ENCODE data around the gene CTNND2.

CTNND2 gene

DNA sequence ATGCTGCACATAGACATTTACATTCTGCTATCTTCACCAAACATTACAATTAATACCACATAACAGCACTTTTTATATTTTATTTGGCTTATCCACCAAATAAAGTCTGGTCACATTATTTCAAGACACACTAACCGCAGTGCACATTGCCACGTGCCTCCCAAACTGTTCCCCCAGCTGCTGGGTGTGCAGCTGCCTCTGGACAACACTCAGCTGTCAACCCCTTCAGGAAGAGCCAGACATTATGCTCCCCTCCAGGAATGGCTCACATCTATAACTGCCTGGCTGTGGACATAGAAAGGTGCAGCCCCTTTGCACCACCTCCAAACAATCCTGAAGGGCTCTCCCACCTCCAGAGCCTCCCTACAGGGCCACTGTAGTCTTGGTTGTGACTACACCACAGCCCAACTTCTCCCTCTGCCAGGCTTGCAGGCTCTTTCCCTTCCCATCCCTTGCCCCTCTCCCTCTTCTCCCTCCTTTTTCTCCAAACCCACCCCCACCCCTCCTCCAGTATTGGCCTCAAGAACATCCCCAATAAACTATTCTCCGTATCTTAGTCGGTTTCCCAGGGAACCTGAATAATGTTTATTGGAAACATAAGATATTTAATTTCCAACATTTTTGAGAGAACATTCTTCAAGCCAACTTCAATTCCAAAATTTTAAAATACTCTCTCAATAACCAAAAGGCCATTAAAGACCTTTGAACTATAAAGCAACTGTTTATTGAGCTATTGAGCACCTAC lies 372.3 kb downstream of the CTNND2 start:
- H3K36me3 Mint-ChIP-seq (ENCODE audit: low read depth): no peaks in the 10 kb centered on the region
- H3K27ac Mint-ChIP-seq: no peak overlapping the region
- no peaks in the 10 kb centered on the region for H3K4me1 Mint-ChIP-seq (ENCODE audit: low read depth)
- no peak overlapping the region for H3K4me3 Mint-ChIP-seq
- H3K27me3 Mint-ChIP-seq: no peaks in the 10 kb centered on the region
- H3K9me3 Mint-ChIP-seq: no peaks in the 10 kb centered on the region
- DNase-seq: no peak

DNA sequence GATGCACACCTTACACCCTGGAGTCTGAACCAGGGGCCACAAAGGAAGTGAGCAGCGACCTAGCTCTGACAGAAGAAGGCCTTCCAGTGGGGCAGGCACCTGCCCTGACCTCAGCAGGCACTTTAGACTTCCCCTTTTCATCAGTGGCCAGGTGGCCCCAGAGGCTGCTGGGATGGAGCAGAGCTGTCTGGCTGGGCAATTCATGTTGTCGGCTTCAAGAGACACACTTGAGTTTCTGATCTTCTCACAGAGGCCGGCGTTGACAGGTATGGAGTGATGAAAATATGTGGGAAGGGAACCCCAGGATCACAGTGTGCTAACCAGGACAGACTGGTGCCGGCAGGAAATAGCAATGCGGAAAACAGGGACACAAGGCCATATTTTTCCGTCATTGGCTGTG lies 375.5 kb downstream of the CTNND2 start:
- no peak overlapping the region for H3K4me3 Mint-ChIP-seq
- H3K9me3 Mint-ChIP-seq: no peaks in the 10 kb centered on the region
- H3K36me3 Mint-ChIP-seq (ENCODE audit: low read depth): no peaks in the 10 kb centered on the region
- no peak for DNase-seq
- no peak overlapping the region for H3K27ac Mint-ChIP-seq
- no peaks in the 10 kb centered on the region for H3K4me1 Mint-ChIP-seq (ENCODE audit: low read depth)
- no peaks in the 10 kb centered on the region for H3K27me3 Mint-ChIP-seq

- no peaks in the 10 kb centered on the region for H3K9me3 Mint-ChIP-seq
- DNase-seq: no peak
- no peaks in the 10 kb centered on the region for H3K4me1 Mint-ChIP-seq (ENCODE audit: low read depth)
- no peaks in the 10 kb centered on the region for H3K27me3 Mint-ChIP-seq
- no peak overlapping the region for H3K4me3 Mint-ChIP-seq
- H3K36me3 Mint-ChIP-seq (ENCODE audit: low read depth): no peaks in the 10 kb centered on the region
- H3K27ac Mint-ChIP-seq: no peak overlapping the region
These were observed 376.4 kb downstream of the CTNND2 start for GRCh38 chr5:11527652-11528349.

DNA sequence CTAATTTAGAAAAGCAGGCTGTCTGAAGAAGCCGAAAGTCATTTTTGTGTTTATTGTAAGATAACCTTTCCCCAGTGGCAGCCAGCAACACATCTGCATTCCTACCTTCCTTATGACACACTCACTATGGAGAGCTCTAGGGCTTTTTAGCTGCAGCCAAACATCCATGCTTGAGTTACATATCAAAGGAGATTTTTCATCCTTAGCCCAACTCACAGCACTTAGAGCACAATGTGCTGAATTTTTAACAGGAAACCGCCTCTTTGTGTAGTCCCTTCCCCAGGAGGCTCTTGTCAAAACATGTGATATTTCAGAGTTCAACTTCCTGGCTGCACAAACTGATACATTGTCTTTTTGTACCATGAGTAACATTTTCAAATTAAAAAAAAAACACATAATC lies 379.2 kb downstream of the CTNND2 start:
- Mint-ChIP-seq H3K4me1 (ENCODE audit: low read depth) (no peaks in the 10 kb centered on the region), H3K9me3 (no peaks in the 10 kb centered on the region), H3K36me3 (ENCODE audit: low read depth) (no peaks in the 10 kb centered on the region), H3K4me3 (no peak overlapping the region), H3K27ac (no peak overlapping the region), H3K27me3 (no peaks in the 10 kb centered on the region)
- no peak for DNase-seq

DNA sequence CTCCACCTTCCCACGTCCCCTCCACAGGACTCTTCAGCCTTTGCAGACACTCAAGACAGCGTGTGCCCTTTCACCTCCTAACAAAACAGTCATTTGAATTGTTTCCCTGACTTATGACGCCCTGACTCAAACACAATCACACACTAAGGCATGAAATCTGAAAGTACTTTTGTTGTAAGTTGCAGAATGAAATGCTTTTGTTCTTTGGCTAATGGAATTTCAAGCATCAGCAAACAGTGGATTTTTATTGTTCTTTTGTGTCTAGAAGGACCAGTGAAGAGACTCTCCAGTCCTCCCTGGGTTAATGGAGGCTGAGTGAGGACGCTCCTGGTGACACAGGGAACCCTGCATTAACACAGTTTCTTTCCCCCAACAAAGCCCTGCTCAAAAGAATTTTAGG lies 380.1 kb downstream of the CTNND2 start:
- no peak overlapping the region for H3K4me3 Mint-ChIP-seq

GRCh38 chr5:11522796-11523195 lies 381.4 kb downstream of the CTNND2 start:
- no peaks in the 10 kb centered on the region for H3K9me3 Mint-ChIP-seq
- no peak for DNase-seq
- no peaks in the 10 kb centered on the region for H3K27me3 Mint-ChIP-seq
- H3K4me3 Mint-ChIP-seq: no peak overlapping the region
- no peaks in the 10 kb centered on the region for H3K36me3 Mint-ChIP-seq (ENCODE audit: low read depth)
- H3K27ac Mint-ChIP-seq: no peak overlapping the region
- no peaks in the 10 kb centered on the region for H3K4me1 Mint-ChIP-seq (ENCODE audit: low read depth)

More for the DNA sequence above, 380.1 kb downstream of the CTNND2 start:
- no peaks in the 10 kb centered on the region for H3K36me3 Mint-ChIP-seq (ENCODE audit: low read depth)
- H3K27ac Mint-ChIP-seq: no peak overlapping the region
- no peaks in the 10 kb centered on the region for H3K9me3 Mint-ChIP-seq
- no peak for DNase-seq
- no peaks in the 10 kb centered on the region for H3K27me3 Mint-ChIP-seq
- H3K4me1 Mint-ChIP-seq (ENCODE audit: low read depth): no peaks in the 10 kb centered on the region

- Mint-ChIP-seq H3K36me3 (ENCODE audit: low read depth) (no peaks in the 10 kb centered on the region), H3K27ac (no peak overlapping the region), H3K9me3 (no peaks in the 10 kb centered on the region), H3K27me3 (no peaks in the 10 kb centered on the region), H3K4me3 (no peak overlapping the region), H3K4me1 (ENCODE audit: low read depth) (no peaks in the 10 kb centered on the region)
- no peak for DNase-seq
These were observed 383.9 kb downstream of the CTNND2 start for GRCh38 chr5:11520241-11520930.

DNA sequence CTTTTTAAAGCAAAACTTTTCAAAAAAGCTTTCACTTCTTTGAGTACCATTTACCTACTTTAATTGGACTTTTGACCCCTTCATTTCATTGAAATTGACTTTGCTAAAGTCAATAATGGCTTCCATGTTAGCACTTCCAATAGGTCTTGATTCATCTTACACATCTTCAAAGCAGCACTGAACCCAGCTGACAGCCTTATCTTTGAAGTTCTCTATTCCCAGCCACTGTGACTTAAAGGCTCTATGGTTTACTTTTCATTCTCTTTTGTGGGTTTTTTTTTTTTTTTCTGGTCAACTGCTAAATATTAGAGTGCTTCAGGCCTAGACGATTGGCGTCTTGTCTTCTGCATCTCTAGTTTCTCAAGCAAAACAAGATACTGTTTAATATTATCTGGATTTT lies 385.0 kb downstream of the CTNND2 start:
- H3K4me1 Mint-ChIP-seq (ENCODE audit: low read depth): no peaks in the 10 kb centered on the region
- no peaks in the 10 kb centered on the region for H3K9me3 Mint-ChIP-seq
- no peaks in the 10 kb centered on the region for H3K27me3 Mint-ChIP-seq
- H3K36me3 Mint-ChIP-seq (ENCODE audit: low read depth): no peaks in the 10 kb centered on the region
- no peak overlapping the region for H3K4me3 Mint-ChIP-seq
- DNase-seq: no peak
- H3K27ac Mint-ChIP-seq: no peak overlapping the region

DNA sequence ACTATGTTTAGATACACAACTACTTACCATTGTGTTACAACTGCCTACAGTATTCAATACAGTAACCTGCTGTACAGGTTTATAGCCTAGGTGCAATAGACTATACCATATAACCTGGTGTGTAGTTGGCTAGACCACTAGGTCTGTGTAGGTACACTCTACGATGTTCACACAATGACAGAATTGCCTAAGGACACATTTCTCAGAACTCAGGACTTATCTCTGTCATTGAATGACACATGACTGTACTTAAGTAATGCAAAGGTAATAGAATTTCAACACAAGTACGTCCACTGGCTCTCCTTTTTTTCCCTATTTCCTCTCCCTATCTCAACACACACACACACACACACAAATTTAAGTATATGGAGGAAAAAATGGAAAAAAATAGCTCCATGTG lies 385.6 kb downstream of the CTNND2 start:
- Mint-ChIP-seq H3K36me3 (ENCODE audit: low read depth) (no peaks in the 10 kb centered on the region), H3K4me3 (no peak overlapping the region), H3K27ac (no peak overlapping the region), H3K27me3 (no peaks in the 10 kb centered on the region), H3K9me3 (no peaks in the 10 kb centered on the region), H3K4me1 (ENCODE audit: low read depth) (no peaks in the 10 kb centered on the region)
- no peak for DNase-seq

- Mint-ChIP-seq H3K4me1 (ENCODE audit: low read depth) (no peaks in the 10 kb centered on the region), H3K27me3 (no peaks in the 10 kb centered on the region), H3K4me3 (no peak overlapping the region), H3K27ac (no peak overlapping the region), H3K9me3 (no peaks in the 10 kb centered on the region), H3K36me3 (ENCODE audit: low read depth) (no peaks in the 10 kb centered on the region)
- no peak for DNase-seq
These were observed 389.4 kb downstream of the CTNND2 start for GRCh38 chr5:11514705-11515432.

DNA sequence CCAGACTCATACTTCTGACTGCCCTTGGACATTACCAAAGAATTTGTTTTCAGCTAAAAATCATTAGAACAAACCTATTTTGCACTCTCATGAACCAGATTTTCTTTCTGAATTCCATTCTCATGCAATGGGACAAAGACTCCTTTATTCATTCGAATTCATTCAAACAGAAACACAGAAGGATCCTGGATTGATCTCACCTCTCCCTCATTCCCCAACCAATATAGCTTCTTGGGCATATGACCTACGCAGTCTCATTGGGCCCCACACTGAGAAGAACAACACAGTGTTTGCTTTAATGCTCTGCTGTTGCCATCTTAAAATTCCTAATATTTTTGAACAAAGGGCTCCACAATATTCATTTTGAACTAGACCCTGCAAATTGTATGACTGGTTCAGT lies 392.4 kb downstream of the CTNND2 start:
- Mint-ChIP-seq H3K9me3 (no peaks in the 10 kb centered on the region), H3K4me1 (ENCODE audit: low read depth) (no peaks in the 10 kb centered on the region), H3K27me3 (no peaks in the 10 kb centered on the region), H3K27ac (no peak overlapping the region), H3K4me3 (no peak overlapping the region), H3K36me3 (ENCODE audit: low read depth) (no peaks in the 10 kb centered on the region)
- no peak for DNase-seq

- no peak overlapping the region for H3K27ac Mint-ChIP-seq
- no peaks in the 10 kb centered on the region for H3K27me3 Mint-ChIP-seq
- H3K36me3 Mint-ChIP-seq (ENCODE audit: low read depth): no peaks in the 10 kb centered on the region
- H3K4me1 Mint-ChIP-seq (ENCODE audit: low read depth): no peaks in the 10 kb centered on the region
- H3K4me3 Mint-ChIP-seq: no peak overlapping the region
- H3K9me3 Mint-ChIP-seq: no peaks in the 10 kb centered on the region
- DNase-seq: no peak
These were observed 393.4 kb downstream of the CTNND2 start for GRCh38 chr5:11510889-11511288.

DNA sequence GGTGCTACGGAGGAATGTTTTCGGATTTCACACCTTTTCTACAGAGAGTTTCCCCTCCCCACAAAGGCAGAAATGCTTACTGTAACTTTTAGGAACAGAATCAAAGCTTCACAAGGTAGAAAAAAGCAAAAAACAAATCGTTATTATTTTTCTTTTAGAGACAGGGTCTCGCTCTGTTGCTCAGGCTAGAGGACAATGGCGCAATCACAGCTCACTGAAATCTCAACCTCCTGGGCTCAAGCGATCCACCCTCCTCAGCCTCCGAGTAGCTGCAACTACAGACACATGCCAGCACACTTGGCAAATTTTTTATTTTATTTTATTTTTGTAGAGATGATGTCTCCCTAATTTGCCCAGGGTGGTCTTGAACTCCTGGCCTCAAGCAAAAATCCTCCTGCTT lies 394.5 kb downstream of the CTNND2 start:
- Mint-ChIP-seq H3K27ac (no peak overlapping the region), H3K27me3 (no peaks in the 10 kb centered on the region), H3K4me3 (no peak overlapping the region), H3K9me3 (no peaks in the 10 kb centered on the region), H3K36me3 (ENCODE audit: low read depth) (no peaks in the 10 kb centered on the region), H3K4me1 (ENCODE audit: low read depth) (no peaks in the 10 kb centered on the region)
- DNase-seq: no peak

- Mint-ChIP-seq H3K27me3 (no peaks in the 10 kb centered on the region), H3K36me3 (ENCODE audit: low read depth) (no peaks in the 10 kb centered on the region), H3K9me3 (no peaks in the 10 kb centered on the region), H3K4me3 (no peak overlapping the region), H3K27ac (no peak overlapping the region), H3K4me1 (ENCODE audit: low read depth) (no peaks in the 10 kb centered on the region)
- DNase-seq: no peak
These were observed 396.9 kb downstream of the CTNND2 start for GRCh38 chr5:11507156-11507910.
